ENCODE data around the gene CD177. TPM values are rescaled to one million over a fixed set of nuclear protein-coding genes. Genes with fewer than 3 reads are reported as not detected.
"Not testable (repeated sequence)": the region's sequence is repeated elsewhere in the genome, so short reads cannot be mapped to it uniquely, and the experiment has no call there.

The CD177 gene
- polyA plus RNA-seq, 1 experiment, result 1.7 TPM

DNA sequence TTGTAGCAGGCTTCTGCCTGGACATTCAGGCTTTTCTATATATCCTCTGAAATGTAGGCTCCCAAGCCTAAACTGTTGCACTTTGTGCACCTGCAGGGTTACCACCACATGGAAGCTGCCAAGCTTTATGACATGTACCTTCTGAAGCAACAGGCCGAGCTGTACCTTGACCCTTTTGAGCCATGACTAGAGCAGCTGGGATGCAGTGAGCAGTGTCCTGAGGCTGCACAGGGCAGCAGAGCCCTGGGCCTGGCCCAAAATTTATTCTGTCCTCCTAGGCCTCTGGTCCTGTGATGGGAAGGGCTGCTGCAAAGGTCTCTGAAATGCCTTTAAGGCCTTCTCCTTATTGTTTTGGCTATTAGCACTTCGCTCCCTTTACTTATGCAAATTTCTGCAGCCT lies 23.5 kb upstream of the CD177 start:
- TF ChIP-seq CTCF (IDR thresholded peaks at IDR 0.05; ENCODE audit: insufficient read depth, low read depth, low read length), result no peak
- Histone ChIP-seq H3K27me3 (ENCODE audit: control insufficient read depth, insufficient read depth, low read length) (no peaks in the 10 kb centered on the region), H3K36me3 (ENCODE audit: control insufficient read depth, insufficient read depth, low read length) (no peaks in the 10 kb centered on the region), H3K4me3 (ENCODE audit: low read depth, low read length) (no peak overlapping the region)
- POLR2A ChIA-PET, result no interaction called here
- no peak for DNase-seq (ENCODE audit: low read depth)
- CTCF ChIA-PET, result no interaction called here

DNA sequence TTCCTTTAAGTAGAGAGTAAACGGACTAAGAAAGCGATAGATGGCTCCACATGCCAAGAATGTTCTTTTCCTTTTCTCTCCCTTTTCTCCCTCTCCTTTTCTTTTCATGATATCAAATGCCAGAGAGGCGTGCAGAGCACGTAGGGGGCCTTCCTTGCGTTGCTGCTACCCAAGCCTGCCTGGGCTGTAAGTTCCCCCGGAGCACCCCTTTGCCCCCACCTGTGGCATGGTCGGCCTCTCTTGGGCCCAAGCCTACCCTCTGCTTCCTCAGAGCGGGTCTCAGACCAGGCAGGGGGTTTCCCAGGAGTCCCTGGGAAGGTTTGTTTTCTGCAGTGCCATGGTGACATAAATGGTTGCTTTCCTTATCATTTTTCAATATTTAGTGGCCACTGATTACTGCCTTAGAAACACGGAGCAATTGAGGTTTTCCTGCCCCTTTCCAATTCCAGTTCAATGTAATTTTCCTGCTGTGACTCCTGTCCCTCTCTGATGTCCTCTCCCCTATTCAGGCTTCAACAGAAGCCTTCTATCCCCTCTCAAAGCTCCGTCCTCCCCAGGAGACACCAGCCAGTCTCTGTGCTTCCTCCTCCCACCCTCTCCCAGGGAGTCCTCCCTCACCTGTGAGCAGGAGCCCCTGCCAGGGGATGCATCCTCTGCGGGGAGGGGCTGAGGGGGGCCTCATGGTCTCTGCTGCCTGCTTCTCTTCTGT lies 22.6 kb upstream of the CD177 start:
- POLR2A ChIA-PET, result no interaction called here
- Histone ChIP-seq H3K27me3 (ENCODE audit: control insufficient read depth, insufficient read depth, low read length) (no peaks in the 10 kb centered on the region), H3K36me3 (ENCODE audit: control insufficient read depth, insufficient read depth, low read length) (no peaks in the 10 kb centered on the region), H3K4me3 (ENCODE audit: low read depth, low read length) (no peak overlapping the region)
- CTCF ChIA-PET, result interaction anchor here (1.3 kb wide), 1 partner anchor 95 kb away, joined by 3 read pairs; no protein-coding TSS in a partner anchor
- TF ChIP-seq CTCF (IDR thresholded peaks at IDR 0.05; ENCODE audit: insufficient read depth, low read depth, low read length), result no peak
- no peak for DNase-seq (ENCODE audit: low read depth)

- Histone ChIP-seq H3K27me3 (ENCODE audit: control insufficient read depth, insufficient read depth, low read length) (no peaks in the 10 kb centered on the region), H3K36me3 (ENCODE audit: control insufficient read depth, insufficient read depth, low read length) (no peaks in the 10 kb centered on the region), H3K4me3 (ENCODE audit: low read depth, low read length) (no peak overlapping the region)
- TF ChIP-seq CTCF (IDR thresholded peaks at IDR 0.05; ENCODE audit: insufficient read depth, low read depth, low read length), result no peak
- DNase-seq (ENCODE audit: low read depth), result no peak
- POLR2A ChIA-PET, result no interaction called here
- CTCF ChIA-PET, result interaction anchor here (1.3 kb wide), 1 partner anchor 94 kb away, joined by 3 read pairs; no protein-coding TSS in a partner anchor
Measured at GRCh38 chr19:43331435-43332010, 22.0 kb upstream of the CD177 start.

DNA sequence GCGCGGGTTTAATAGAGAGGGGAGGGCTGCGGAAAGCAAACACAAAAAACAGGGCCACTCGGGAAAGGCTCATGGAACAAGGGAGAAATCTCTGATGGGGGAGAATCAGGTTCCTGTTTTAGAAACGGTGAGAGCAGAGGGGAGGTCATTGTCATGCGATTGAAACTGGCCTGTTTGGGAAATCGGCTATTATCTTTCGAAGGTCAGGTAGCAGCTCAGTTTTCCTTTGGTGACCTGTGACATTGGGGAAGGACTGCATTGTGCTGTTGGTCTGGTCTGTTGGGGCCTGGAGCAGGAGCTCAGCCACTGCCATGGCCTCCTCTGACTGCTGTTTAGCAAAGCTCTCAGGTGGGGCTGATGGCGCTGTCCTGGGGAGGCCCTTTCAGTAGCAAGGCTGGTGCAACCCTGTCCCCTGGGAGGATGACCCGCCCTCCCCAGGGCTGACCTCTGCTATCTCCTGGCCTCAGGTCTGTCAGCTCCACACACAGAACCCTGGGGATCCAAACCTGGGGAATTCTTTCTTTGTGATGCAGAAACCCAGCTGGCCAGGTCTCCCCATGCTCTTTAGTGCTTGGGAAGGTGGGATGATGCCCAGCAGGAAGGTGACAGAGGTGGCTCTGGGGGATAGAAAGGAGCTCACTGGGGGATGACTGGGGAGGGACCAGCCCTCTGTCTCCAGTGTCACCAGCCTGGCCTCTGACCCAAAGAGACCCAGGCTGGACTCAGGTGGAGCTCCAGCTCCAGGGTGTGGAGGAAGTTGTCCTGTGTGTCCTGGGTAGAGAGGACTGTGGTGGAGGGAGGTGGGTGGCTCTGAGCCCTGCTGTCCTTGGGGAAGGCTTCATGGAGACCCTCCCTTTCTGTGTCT lies 21.2 kb upstream of the CD177 start:
- Histone ChIP-seq H3K27me3 (ENCODE audit: control insufficient read depth, insufficient read depth, low read length) (no peaks in the 10 kb centered on the region), H3K4me3 (ENCODE audit: low read depth, low read length) (no peak overlapping the region), H3K36me3 (ENCODE audit: control insufficient read depth, insufficient read depth, low read length) (no peaks in the 10 kb centered on the region)
- DNase-seq (ENCODE audit: low read depth), result no peak
- ChIA-PET CTCF (interaction anchor here (1.3 kb wide), 1 partner anchor 93 kb away, joined by 3 read pairs; no protein-coding TSS in a partner anchor), POLR2A (no interaction called here)
- TF ChIP-seq CTCF (IDR thresholded peaks at IDR 0.05; ENCODE audit: insufficient read depth, low read depth, low read length), result no peak

GRCh38 chr19:43336508-43336907 lies 17.0 kb upstream of the CD177 start:
- CTCF ChIA-PET; H3K27me3 ChIP-seq (ENCODE audit: control insufficient read depth, insufficient read depth, low read length): not testable (repeated sequence)

More at GRCh38 chr19:43336508-43336907, 17.0 kb upstream of the CD177 start:
- H3K36me3 ChIP-seq (ENCODE audit: control insufficient read depth, insufficient read depth, low read length); DNase-seq (ENCODE audit: low read depth); H3K4me3 ChIP-seq (ENCODE audit: low read depth, low read length); POLR2A ChIA-PET: not testable (repeated sequence)
